BJ (cell line): ENCODE results near the gene STX3. TPM values are rescaled to one million over a fixed set of nuclear protein-coding genes. Genes with fewer than 3 reads are reported as not detected.

Source experiments
- CTCF ChIA-PET: fragments of 350-600 bp; formaldehyde crosslinking; extraction: SDS; loops from one replicate; lab custom pipeline; 2021; ENCODE audit warnings: antibody characterized with exemption, inconsistent platforms; lab: Yijun Ruan, JAX
- POLR2A ChIA-PET: fragments of 300-600 bp; sonication (Branson Sonifier 250); formaldehyde crosslinking; extraction: SDS; loops from one replicate; lab custom pipeline; 2021; ENCODE audit warnings: antibody characterized with exemption; lab: Charles Lee
- DNase-seq: peaks from one replicate; pipeline ENCODE4 v3.0.0-alpha.2; 2011; ENCODE audit warnings: low read depth
- H3K27me3 ChIP-seq: 2 replicates; pipeline ENCODE4 v1.6.0; 2011; ENCODE audit warnings: low read length; ENCODE audit not compliant: control insufficient read depth, insufficient read depth
- H3K36me3 ChIP-seq: 2 replicates; pipeline ENCODE4 v1.5.1; 2011; ENCODE audit warnings: low read length; ENCODE audit not compliant: control insufficient read depth, insufficient read depth
- H3K4me3 ChIP-seq: 2 replicates; pipeline ENCODE4 v1.5.1; 2011; ENCODE audit warnings: low read depth, mild to moderate bottlenecking, control low read depth, low read length
- CTCF ChIP-seq: IDR thresholded peaks from 2 replicates; pipeline ENCODE4 v1.5.1; 2011; ENCODE audit warnings: low read depth, mild to moderate bottlenecking, control low read depth, inconsistent platforms, low read length, moderate library complexity; ENCODE audit not compliant: insufficient read depth
- polyA plus RNA-seq: library from polyadenylated mRNA; depleted of rRNA; stranded (reverse); fragments of >200 nt; gene quantifications from 2 replicates; pipeline ENCODE4 v1.2.3, GENCODE V29; 2011

Gene STX3
- polyA plus RNA-seq, 1 experiment, result 8.8 TPM

GRCh38 chr11:59765068-59765735 is 10.0 kb downstream of the STX3 start:
- Histone ChIP-seq H3K36me3 (no peaks in the 10 kb centered on the region), H3K4me3 (no peak overlapping the region), H3K27me3 (no peaks in the 10 kb centered on the region)
- DNase-seq, result no peak
- ChIA-PET POLR2A (no interaction called here), CTCF (interaction anchor here (4.1 kb wide), 1 partner anchor 11 kb away, joined by 24 read pairs; the partner anchor contains the start of gene STX3)
- no peak for TF ChIP-seq CTCF

- H3K27me3 ChIP-seq, result no peaks in the 10 kb centered on the region
- no peak for DNase-seq
- no peaks in the 10 kb centered on the region for H3K36me3 ChIP-seq
- ChIA-PET CTCF (interaction anchor here (1.1 to 4.1 kb wide), 2 partner anchors 11 to 13 kb away, joined by 3 to 24 read pairs; partner anchors contain the start of gene STX3), POLR2A (no interaction called here)
- no peak for TF ChIP-seq CTCF
- no peak overlapping the region for H3K4me3 ChIP-seq
Measured at GRCh38 chr11:59766542-59767224, 11.5 kb downstream of the STX3 start.

GRCh38 chr11:59767225-59767611 is 12.0 kb downstream of the STX3 start:
- DNase-seq, result no peak
- TF ChIP-seq CTCF, result no peak
- no peaks in the 10 kb centered on the region for H3K27me3 ChIP-seq
- CTCF ChIA-PET, result interaction anchor here (1.1 to 4.1 kb wide), 2 partner anchors 11 to 13 kb away, joined by 3 to 24 read pairs; partner anchors contain the start of gene STX3
- H3K4me3 ChIP-seq, result no peak overlapping the region
- no peaks in the 10 kb centered on the region for H3K36me3 ChIP-seq
- POLR2A ChIA-PET, result no interaction called here

GRCh38 chr11:59769111-59769510 is 13.9 kb downstream of the STX3 start:
- Histone ChIP-seq H3K36me3 (no peaks in the 10 kb centered on the region), H3K27me3 (no peaks in the 10 kb centered on the region), H3K4me3 (no peak overlapping the region)
- no peak for TF ChIP-seq CTCF
- no peak for DNase-seq
- ChIA-PET CTCF (interaction anchor here (1.9 kb wide), 1 partner anchor 15 kb away, joined by 5 read pairs; no protein-coding TSS in a partner anchor), POLR2A (no interaction called here)

- ChIA-PET CTCF (interaction anchor here (1.9 kb wide), 1 partner anchor 16 kb away, joined by 5 read pairs; no protein-coding TSS in a partner anchor), POLR2A (no interaction called here)
- Histone ChIP-seq H3K27me3 (no peaks in the 10 kb centered on the region), H3K4me3 (no peak overlapping the region), H3K36me3 (no peaks in the 10 kb centered on the region)
- no peak for TF ChIP-seq CTCF
- no peak for DNase-seq
Measured at GRCh38 chr11:59769828-59770227, 14.7 kb downstream of the STX3 start.
